ENCODE data around the gene KCNH8.

Gene KCNH8

DNA sequence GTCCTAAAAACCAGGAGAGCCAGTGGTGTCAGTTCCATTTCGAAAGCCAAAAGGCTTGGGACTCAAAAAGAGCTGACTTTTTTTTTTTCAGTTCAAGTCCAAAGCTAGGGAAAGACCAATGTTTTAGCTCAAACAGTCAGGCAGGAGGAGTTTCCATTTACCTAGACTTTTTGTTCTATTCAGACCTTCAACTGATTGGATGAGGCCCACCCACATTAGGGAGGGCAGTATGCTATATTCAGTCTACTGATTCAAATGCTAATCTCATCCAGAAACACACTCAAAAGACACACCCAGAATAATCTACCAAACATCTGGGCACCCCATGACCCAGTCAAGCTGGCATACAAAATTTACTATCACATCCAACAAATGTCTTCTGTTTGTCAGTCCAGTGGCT, 374.0 kb downstream of the KCNH8 start:
- DNase-seq = no peak

DNA sequence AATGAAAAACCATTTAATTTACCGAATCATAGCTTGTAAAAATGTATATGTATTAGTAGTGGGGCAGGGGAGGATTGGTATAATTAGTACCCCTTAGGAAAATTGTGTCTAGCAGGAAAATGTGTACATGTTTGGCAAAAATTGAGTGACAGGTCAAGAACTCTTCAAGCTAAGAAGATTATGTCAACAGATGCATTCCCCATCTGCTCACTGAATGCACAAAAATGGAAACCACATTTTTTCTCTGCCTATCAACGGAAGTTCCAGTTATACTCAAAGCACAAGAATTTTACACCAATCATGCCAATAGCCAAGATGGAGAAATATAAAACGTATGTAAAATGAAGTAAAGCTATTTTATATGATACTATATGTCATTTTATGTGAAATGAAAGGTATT, 377.8 kb downstream of the KCNH8 start:
- DNase-seq = no peak

DNA sequence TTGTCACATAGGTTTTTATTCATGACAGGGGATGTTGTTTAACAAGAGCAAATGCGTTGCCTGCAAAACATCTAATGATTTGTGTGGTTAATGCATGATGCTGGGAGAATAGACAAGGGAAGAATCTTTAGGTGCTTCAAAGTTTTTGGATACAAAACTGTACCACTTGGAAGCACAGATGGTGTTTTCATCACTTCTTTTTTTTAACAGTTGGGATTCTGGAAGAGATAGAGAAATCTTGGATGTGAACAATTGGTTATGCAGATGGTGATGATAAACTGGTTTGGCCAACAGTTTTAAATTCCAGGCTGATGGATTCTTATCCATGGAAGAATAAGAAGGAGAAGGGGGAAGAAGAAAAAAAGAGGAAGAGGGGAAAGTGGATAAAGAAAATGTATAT, 379.4 kb downstream of the KCNH8 start:
- no peak for DNase-seq

DNA sequence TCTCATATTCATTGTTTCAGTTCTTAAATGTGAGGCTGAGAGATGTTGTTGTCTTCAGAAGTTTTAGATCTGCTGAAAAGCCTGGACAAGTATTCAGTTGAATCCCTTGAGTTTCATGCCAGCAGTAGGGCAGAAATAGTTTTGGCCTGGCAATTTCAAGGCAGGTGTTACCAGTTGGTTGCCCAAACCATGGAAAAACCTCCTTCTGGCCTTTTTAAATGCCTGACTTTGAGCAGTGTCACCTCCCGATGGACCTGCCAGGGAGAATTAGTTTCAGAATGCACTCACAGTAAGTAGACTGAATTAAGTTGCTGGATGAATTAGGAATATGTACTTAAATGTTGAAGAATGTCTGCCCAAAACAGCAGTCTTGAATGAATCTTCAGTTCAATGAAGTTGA, 383.1 kb downstream of the KCNH8 start:
- DNase-seq = no peak

DNA sequence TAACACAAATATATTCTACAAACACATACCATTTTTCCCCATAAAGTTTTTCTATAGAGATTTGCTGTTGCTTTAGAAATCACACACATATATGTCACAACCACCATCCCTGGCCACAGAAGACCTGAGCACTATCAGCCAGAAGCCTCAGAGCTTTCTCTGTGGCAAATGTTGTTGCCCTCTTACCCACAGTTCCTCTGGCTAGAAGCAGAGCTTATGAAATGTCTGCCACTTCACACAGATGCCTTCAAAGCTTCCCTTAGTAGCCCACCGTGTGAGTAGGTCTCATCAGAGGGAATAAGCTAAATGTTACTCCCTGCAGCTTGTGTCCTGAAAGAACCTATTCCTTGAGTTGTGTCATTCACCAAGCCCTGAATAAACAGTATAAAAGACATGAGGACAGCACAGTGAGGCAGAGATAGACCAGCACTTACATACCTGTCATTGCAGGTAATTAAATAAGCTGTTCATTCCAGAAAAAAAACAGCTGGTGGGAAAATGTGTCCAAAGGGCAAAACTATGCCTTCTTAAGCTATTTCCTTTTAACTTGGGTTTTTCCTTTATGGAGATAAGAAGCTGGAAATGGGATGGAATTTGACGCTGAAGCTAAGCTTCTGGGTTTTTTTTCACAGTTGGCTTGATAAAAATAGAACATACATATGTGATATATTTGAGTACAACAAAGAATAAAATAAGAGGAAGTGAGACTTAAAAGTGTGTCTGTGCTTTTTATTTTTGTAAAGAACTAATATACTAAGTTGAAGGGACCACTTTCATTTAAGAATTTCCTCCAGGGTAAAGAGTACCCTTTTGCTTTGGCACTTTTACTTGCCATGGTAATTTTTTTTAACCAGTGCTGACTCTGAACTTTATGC, 391.4 kb downstream of the KCNH8 start:
- no peak for DNase-seq

DNA sequence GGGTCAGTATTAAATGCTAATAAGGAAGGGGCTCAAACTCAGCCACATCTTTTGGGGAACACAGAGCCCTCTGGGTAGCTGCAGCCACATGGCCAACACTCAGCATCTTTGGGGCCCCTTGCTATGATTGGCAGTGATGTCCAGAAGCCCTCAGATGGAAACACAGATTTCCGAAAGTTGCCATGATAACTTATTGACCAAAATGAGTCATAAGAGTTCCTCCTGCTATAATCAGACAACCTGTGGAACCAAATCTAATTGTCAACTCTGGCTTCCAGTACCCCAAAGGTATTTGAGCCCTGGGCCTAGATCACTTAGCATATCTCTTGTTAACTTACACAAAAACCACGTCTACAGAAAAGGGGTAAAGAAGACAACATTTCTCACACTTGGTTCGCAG, 392.2 kb downstream of the KCNH8 start:
- no peak for DNase-seq

DNA sequence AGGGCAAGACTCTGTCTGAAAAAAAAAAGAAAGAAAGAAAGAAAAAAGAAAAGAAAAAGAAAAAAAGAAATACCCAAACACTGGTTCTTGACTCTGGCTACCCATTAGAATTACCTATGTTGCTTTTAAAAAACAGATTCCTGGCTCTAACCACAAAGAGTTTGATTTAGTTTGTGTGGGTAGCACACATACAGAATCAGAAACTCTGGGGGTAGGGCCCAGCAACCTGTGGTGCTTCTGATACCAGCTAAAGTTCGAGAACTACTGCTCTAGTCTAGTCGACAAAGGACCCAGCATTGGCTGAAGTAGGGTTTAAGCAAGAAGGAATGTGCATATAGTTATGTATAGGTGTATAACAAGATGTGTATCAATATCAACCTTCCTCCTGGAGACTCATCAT, 393.0 kb downstream of the KCNH8 start:
- no peak for DNase-seq

DNA sequence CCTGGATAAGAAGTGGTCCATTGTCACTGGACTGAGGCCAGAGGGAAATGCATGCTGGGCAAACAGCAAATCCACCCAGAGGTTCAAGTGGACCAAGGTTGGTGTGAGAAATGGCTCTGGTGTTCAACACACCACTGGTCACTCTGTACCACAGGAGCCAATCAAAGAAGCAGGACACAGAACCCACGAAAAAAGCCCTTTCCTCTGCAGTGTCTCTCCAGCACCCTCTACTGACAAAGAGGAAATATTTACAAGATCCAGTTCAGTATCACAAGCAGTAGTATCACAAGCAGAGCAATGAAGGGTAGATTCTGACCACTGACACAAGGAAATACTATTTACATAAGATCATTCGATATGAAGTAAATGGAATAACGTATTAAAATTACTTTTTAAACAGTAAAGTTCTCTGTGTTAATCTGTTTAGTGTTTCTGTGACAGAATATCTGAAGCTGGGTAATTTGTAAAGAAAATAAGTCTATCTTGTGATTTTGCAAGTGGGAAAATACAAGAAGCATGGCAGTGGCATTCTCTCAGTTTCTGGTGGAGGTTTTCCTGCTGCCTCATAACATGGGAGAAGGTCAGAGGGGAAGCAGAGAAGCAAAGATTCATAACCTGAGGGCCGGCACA, 395.0 kb downstream of the KCNH8 start:
- no peak for DNase-seq

DNA sequence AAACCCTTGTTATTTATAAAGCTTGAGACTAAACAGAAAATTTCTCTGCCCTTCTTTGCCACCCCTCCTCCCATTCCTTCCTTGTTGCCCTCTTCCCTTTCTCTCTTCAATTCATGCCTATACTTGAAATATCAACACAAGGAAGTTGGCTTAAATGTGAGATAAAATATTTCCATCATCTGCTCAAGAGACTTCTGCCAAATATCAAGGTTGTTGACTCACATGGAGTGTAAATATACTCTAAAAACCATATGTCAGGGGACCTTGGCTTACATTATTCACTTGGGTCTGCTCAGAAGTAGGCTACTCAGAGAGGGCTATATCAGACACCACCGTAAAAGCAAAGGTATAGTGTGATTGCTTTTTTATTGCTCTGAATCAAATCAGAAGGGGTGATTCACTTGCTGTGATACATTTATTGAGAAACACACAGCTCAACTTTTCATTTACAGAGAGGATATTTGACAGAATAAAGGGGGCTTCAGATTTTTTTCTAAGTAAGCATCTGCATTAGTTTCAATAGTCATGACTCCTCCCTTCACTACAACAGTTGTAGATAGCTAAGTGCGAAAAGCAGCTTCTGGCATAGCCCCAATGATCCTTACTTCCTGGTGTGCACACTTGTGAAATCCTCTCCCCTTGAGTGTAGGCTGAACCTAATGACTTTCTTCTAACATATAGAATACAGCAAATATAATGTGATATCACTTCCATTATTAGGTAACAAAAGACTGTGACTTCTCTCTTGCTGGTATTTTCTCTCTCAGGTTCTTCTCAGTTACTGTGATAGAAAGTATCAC, 399.6 kb downstream of the KCNH8 start:
- DNase-seq = no peak

DNA sequence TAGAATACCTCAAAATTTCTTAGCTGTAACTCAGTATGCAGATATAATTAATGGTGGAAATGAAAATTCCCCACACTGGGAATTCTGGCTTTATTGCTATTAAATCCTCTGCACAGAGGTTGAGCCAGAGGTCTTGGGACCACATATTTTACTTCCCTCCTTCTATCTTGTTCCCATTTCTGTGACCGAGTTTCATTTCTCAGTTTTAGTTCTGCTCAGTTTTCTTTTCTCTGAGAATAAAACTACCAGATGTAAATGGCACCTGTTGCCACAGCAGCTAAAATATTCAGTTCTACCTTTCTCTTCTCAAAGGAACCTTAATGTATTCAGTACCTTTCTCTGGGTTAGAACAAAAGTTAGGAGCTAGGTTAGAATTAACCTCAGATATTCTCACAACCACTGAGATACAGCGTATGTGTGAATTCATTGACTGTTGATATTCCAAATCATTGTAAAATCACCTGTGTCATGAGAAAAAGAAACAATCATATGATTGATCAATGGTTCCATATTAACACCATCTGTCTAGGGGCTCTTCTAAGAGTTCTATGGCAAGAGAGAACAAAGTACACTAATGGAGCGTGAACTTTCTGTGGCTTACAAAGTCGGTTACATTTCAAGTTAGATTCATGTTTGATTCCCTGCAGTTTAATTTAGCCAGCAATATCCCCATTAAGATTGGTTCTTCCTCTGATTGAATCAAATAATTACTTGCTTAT, 411.6 kb downstream of the KCNH8 start:
- no peak for DNase-seq

DNA sequence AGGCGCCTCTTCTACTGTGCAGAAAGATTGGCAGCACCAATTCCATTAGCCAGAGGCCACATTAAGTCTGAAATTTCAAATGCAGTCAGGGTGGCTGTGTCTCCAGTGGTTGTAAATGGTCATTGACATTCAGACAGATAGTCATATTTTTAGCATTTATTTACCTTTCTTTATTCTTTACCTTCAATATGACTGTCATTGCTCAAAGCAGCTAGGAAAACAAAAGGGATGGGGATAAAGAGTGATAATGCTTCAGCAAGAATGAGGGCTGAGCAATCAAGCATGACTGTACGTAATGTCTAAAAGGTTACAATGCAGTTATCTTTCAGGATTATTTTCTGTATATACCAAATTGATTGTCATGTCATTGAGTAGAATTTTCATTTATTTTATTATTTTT, 425.3 kb downstream of the KCNH8 start:
- DNase-seq = no peak

DNA sequence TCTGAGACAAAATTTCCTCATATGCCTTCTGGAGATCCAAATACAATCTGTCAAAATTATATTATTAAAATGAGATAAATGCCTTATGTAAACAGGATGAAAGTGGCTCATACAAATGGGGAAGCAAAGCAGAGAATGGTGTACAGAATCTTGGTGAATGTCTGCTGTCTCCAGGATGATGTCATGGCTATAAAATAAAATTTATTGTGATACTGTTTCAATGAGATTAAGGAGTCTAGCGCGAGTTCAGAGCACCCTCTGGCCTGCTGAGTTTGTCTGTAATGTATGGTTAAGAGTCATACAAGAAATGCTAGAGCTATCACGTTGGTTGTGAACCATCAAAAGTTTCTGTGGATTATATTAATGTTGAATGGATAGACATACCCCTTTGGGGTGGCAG, 426.0 kb downstream of the KCNH8 start:
- no peak for DNase-seq

DNA sequence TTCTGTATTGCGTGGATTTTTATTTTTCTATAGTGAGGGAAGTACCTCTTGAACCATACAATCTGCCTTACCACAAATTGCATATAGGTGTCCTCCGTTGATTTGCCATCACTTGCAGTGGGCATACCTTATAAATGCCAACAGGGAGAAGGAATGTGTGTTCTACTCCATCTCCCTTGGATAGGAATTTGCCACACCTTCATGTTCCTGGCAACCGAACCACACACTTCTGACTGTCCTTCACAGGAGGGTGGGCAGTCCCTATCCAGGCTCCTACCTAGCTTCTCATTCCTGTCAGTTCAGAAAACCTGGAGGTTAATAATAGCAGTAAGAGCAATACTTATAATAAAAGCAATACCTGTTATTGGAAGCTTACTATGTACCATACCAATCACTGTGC, 428.0 kb downstream of the KCNH8 start:
- DNase-seq = no peak
